ENCODE data around the gene TLE7. TPM values are rescaled to one million over a fixed set of nuclear protein-coding genes. Genes with fewer than 3 reads are reported as not detected.

The TLE7 gene
- total and polyA plus RNA-seq, 2 of the 8 experiments (the other 6 are each of a cell fraction or from before 2014, with no cell fraction given), result 0.03 TPM; not detected in 1

GRCh38 chr16:71441348-71442050 is 355 bp downstream of the TLE7 start:
- Histone ChIP-seq H3K23ac (ENCODE audit: insufficient read length) (no peak overlapping the region), H3K9me3 (ENCODE audit: insufficient read depth in 2 of 2, low read depth in 1 of 2, low read length in 1 of 2) (peaks cover 9 to 11% of the 10 kb centered on the region in 2 experiments), H2BK20ac (ENCODE audit: low read length) (no peak overlapping the region), H3K56ac (replicated peaks; ENCODE audit: insufficient read length, low read depth, low read length) (no peak overlapping the region), H3K23me2 (ENCODE audit: low read depth, low read length) (peaks cover 3% of the 10 kb centered on the region; the same call in 1 of the 2 replicates), H3K27ac (ENCODE audit: low read depth, low read length) (no peak overlapping the region), H3K14ac (ENCODE audit: insufficient read length) (no peak overlapping the region), H3K9ac (replicated peaks in 1 of 4; ENCODE audit: extremely low read depth in 1 of 4, low read depth in 3 of 4, low read length in 3 of 4) (no peak overlapping the region), H3K79me1 (ENCODE audit: low read depth, low read length) (no peaks in the 10 kb centered on the region), H2BK5ac (ENCODE audit: low read depth, low read length) (no peak overlapping the region), H2BK12ac (ENCODE audit: low read depth, low read length) (no peak overlapping the region), H2AFZ (ENCODE audit: low read length) (no peak overlapping the region), H4K91ac (replicated peaks; ENCODE audit: insufficient read length, low read length) (no peak overlapping the region), H3K4me2 (ENCODE audit: insufficient read depth in 1 of 2, low read depth in 2 of 2, low read length in 2 of 2) (no peak overlapping the region), H3K79me2 (ENCODE audit: control insufficient read depth in 1 of 2, insufficient read depth in 2 of 2, low read length in 2 of 2) (no peaks in the 10 kb centered on the region), H2BK15ac (ENCODE audit: low read length) (no peak overlapping the region), H3K4ac (replicated peaks; ENCODE audit: insufficient read length, low read depth, low read length) (no peak overlapping the region), H3K27me3 (replicated peaks in 1 of 4; ENCODE audit: control insufficient read depth in 3 of 4, extremely low read depth in 1 of 4, insufficient read depth in 3 of 4, low read length in 3 of 4) (no peaks in the 10 kb centered on the region), H3K36me3 (ENCODE audit: control insufficient read depth in 2 of 4, insufficient read depth in 4 of 4, low read length in 3 of 4) (0 out of 8 replicates have a peak, but pooled peaks cover 0 to under 1% (median 0%) of the 10 kb centered on the region in 4 experiments), H2BK120ac (replicated peaks; ENCODE audit: low read depth, low read length) (no peak overlapping the region), H4K20me1 (replicated peaks in 1 of 2; ENCODE audit: control insufficient read depth in 1 of 2, insufficient read depth in 2 of 2, low read length in 2 of 2) (no peaks in the 10 kb centered on the region), H3K4me3 (ENCODE audit: extremely low read depth in 1 of 4, insufficient read depth in 2 of 4, low read depth in 3 of 4, low read length in 4 of 4) (no peak overlapping the region), H4K8ac (ENCODE audit: extremely low read depth, insufficient read depth, low read length) (peak overlapping the region; percentile 91; the same call in 1 of the 2 replicates), H3K4me1 (replicated peaks in 1 of 4; ENCODE audit: control insufficient read depth in 3 of 4, insufficient read depth in 4 of 4, low read length in 3 of 4) (no peaks in the 10 kb centered on the region; a peak in 1 of 7 replicates), H3K18ac (ENCODE audit: extremely low read depth, low read length) (no peak overlapping the region), H4K5ac (ENCODE audit: insufficient read length, low read depth, low read length) (no peak overlapping the region), H2AK5ac (ENCODE audit: low read depth, low read length) (no peak overlapping the region)
- peak in 1 of 2 experiments; percentile 95 for DNase-seq (ENCODE audit: low read depth in 1 of 2, low spot score in 2 of 2)
- CTCF ChIA-PET (ENCODE audit: partially characterized antibody), result interaction anchor here (1.4 to 3.7 kb wide), 6 partner anchors 9 to 60 kb away, joined by 3 to 22 read pairs (median 6); no protein-coding TSS in a partner anchor
- POLR2A ChIA-PET (ENCODE audit: partially characterized antibody), result no interaction called here
- WGBS, 2 experiments (ENCODE audit: extremely low coverage in 1 of 2, insufficient coverage in 1 of 2, insufficient read length in 1 of 2, insufficient replicate concordance in 2 of 2, low coverage in 1 of 2, low lambda C conversion rate in 2 of 2, missing lambda C conversion rate in 1 of 2), result 94% methylated on average over 21 of the region's 71 CpGs; no CpG with 5 or more reads in 1 of the 2 experiments
- no peak for FAIRE-seq
- TF ChIP-seq MAX (IDR thresholded peaks at IDR 0.05) (peak; percentile 81), JUN (IDR thresholded peaks at IDR 0.05; ENCODE audit: low read depth, low read length) (no peak), GABPA (IDR thresholded peaks at IDR 0.05; ENCODE audit: borderline replicate concordance, insufficient read depth, low read length) (peak; percentile 14; the same call in 1 of the 2 replicates), RAD21 (IDR thresholded peaks at IDR 0.05 in 1 of 2, conservative IDR thresholded peaks at IDR 0.05 in 1 of 2; ENCODE audit: low read depth in 2 of 2, low read length in 2 of 2) (peak; percentile 49 to 65), SRF (IDR thresholded peaks at IDR 0.05; ENCODE audit: low read depth, low read length) (no peak)
- TF ChIP-seq, protein P1, sequence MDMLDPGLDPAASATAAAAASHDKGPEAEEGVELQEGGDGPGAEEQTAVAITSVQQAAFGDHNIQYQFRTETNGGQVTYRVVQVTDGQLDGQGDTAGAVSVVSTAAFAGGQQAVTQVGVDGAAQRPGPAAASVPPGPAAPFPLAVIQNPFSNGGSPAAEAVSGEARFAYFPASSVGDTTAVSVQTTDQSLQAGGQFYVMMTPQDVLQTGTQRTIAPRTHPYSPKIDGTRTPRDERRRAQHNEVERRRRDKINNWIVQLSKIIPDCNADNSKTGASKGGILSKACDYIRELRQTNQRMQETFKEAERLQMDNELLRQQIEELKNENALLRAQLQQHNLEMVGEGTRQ (IDR thresholded peaks at IDR 0.05; ENCODE audit: low read length), result no peak
- TF ChIP-seq, protein P2, sequence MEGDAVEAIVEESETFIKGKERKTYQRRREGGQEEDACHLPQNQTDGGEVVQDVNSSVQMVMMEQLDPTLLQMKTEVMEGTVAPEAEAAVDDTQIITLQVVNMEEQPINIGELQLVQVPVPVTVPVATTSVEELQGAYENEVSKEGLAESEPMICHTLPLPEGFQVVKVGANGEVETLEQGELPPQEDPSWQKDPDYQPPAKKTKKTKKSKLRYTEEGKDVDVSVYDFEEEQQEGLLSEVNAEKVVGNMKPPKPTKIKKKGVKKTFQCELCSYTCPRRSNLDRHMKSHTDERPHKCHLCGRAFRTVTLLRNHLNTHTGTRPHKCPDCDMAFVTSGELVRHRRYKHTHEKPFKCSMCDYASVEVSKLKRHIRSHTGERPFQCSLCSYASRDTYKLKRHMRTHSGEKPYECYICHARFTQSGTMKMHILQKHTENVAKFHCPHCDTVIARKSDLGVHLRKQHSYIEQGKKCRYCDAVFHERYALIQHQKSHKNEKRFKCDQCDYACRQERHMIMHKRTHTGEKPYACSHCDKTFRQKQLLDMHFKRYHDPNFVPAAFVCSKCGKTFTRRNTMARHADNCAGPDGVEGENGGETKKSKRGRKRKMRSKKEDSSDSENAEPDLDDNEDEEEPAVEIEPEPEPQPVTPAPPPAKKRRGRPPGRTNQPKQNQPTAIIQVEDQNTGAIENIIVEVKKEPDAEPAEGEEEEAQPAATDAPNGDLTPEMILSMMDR (IDR thresholded peaks at IDR 0.05; ENCODE audit: control extremely low read depth in 1 of 3, insufficient read depth in 1 of 3, low read depth in 1 of 3, low read length in 3 of 3), result peak; percentile 71 to 76 (median 74)
